Ramos (cell line): ENCODE data around the gene KRTAP5-6.

ENCODE experiments used
- in situ Hi-C: fragments of 300-500 bp; cut with MboI; formaldehyde crosslinking; loops from one replicate; pipeline ENCODE4 v1.14.3; 2022; ENCODE audit warnings: low sequenced_read_pairs; ENCODE audit not compliant: unreplicated experiment

KRTAP5-6 gene

GRCh38 chr11:1694846-1695547 lies 2.0 kb upstream of the KRTAP5-6 start:
- in situ Hi-C loops, result loop anchor here (10.0 kb wide), 2 partner anchors 110 to 460 kb away; no protein-coding TSS in a partner anchor

GRCh38 chr11:1695548-1696108 lies 1.4 kb upstream of the KRTAP5-6 start:
- in situ Hi-C loops, result loop anchor here (10.0 kb wide), 2 partner anchors 109 to 459 kb away; no protein-coding TSS in a partner anchor

- in situ Hi-C loops, result loop anchor here (10.0 kb wide), 2 partner anchors 105 to 455 kb away; no protein-coding TSS in a partner anchor
Observed at GRCh38 chr11:1699771-1700170, 2.8 kb downstream of the KRTAP5-6 start.

- in situ Hi-C loops, result no loop called here
Observed at GRCh38 chr11:1701091-1701807, 4.3 kb downstream of the KRTAP5-6 start.

GRCh38 chr11:1702506-1702905 lies 5.5 kb downstream of the KRTAP5-6 start:
- in situ Hi-C loops, result no loop called here

GRCh38 chr11:1703146-1703545 lies 6.2 kb downstream of the KRTAP5-6 start:
- in situ Hi-C loops, result no loop called here

GRCh38 chr11:1705126-1706052 lies 8.4 kb downstream of the KRTAP5-6 start:
- in situ Hi-C loops, result no loop called here

- in situ Hi-C loops, result no loop called here
Observed at GRCh38 chr11:1706634-1707400, 9.8 kb downstream of the KRTAP5-6 start.

GRCh38 chr11:1707751-1708150 lies 10.8 kb downstream of the KRTAP5-6 start:
- in situ Hi-C loops, result no loop called here

- in situ Hi-C loops, result no loop called here
Observed at GRCh38 chr11:1708716-1709115, 11.7 kb downstream of the KRTAP5-6 start.

GRCh38 chr11:1714908-1715885 lies 18.2 kb downstream of the KRTAP5-6 start:
- in situ Hi-C loops, result no loop called here

GRCh38 chr11:1717745-1718144 lies 20.8 kb downstream of the KRTAP5-6 start:
- in situ Hi-C loops, result no loop called here

GRCh38 chr11:1718326-1718725 lies 21.3 kb downstream of the KRTAP5-6 start:
- in situ Hi-C loops, result no loop called here

- in situ Hi-C loops, result no loop called here
Observed at GRCh38 chr11:1719781-1720180, 22.8 kb downstream of the KRTAP5-6 start.

GRCh38 chr11:1727096-1727690 lies 30.2 kb downstream of the KRTAP5-6 start:
- in situ Hi-C loops, result no loop called here

- in situ Hi-C loops, result no loop called here
Observed at GRCh38 chr11:1727861-1728260, 30.9 kb downstream of the KRTAP5-6 start.

- in situ Hi-C loops, result no loop called here
Observed at GRCh38 chr11:1728301-1728700, 31.3 kb downstream of the KRTAP5-6 start.
